Cardiac septum (tissue), 1 donor: ENCODE measurements around the gene REXO5. TPM values are rescaled to one million over a fixed set of nuclear protein-coding genes. Genes with fewer than 3 reads are reported as not detected.
"Not testable (repeated sequence)": the region's sequence is repeated elsewhere in the genome, so short reads cannot be mapped to it uniquely, and the experiment has no call there.

Experiments
- DNase-seq: peaks from one replicate; pipeline ENCODE4 v3.0.0-alpha.2; 2020; ENCODE audit warnings: low spot score
- intact Hi-C: fragments of 100-400 bp; cut with DNase I; formaldehyde crosslinking; loops from one replicate; pipeline ENCODE4 v1.14.0; 2022
- total RNA-seq: library from RNA; stranded (reverse); fragmentation: NEBNext Ultra II Directional; extraction: Animal tissue kit (Norgen Biotek cat#: 25700); gene quantifications from one replicate; pipeline ENCODE4 v1.2.1, GENCODE V29; 2021
- donor health status: DM: no; HTN: no; CAD: no.

REXO5 gene
- total RNA-seq, 1 donor from 2014 or later = 3.0 TPM

- no peak for DNase-seq
- intact Hi-C loops = no loop called here
Measured at GRCh38 chr16:20844054-20844453, 37.7 kb downstream of the REXO5 start.

GRCh38 chr16:20844588-20844987, 38.3 kb downstream of the REXO5 start:
- intact Hi-C loops = no loop called here
- DNase-seq = no peak

- DNase-seq = no peak
Measured at GRCh38 chr16:20846030-20846429, 39.7 kb downstream of the REXO5 start.

GRCh38 chr16:20846551-20846950, 40.2 kb downstream of the REXO5 start:
- no peak for DNase-seq
- intact Hi-C loops = no loop called here

More at GRCh38 chr16:20846030-20846429, 39.7 kb downstream of the REXO5 start:
- intact Hi-C loops = no loop called here

GRCh38 chr16:20847550-20847949, 41.2 kb downstream of the REXO5 start:
- no peak for DNase-seq
- intact Hi-C loops = no loop called here

GRCh38 chr16:20849589-20850390, 43.5 kb downstream of the REXO5 start:
- DNase-seq = no peak
- intact Hi-C loops = loop anchor here (1.0 to 10.0 kb wide), 3 partner anchors 42 to 305 kb away; partner anchors contain the start of genes DNAH3, ERI2, LDAF1 and REXO5

GRCh38 chr16:20850981-20851380, 44.7 kb downstream of the REXO5 start:
- no peak for DNase-seq
- intact Hi-C loops = loop anchor here (1.0 to 10.0 kb wide), 4 partner anchors 44 to 304 kb away; partner anchors contain the start of genes DCUN1D3, DNAH3, ERI2 and LDAF1

GRCh38 chr16:20851601-20852000, 45.3 kb downstream of the REXO5 start:
- no peak for DNase-seq
- intact Hi-C loops = loop anchor here (1.0 to 10.0 kb wide), 3 partner anchors 44 to 303 kb away; partner anchors contain the start of genes DCUN1D3, DNAH3, ERI2 and LDAF1

- DNase-seq = no peak
- intact Hi-C loops = loop anchor here (5.0 to 10.0 kb wide), 2 partner anchors 46 to 302 kb away; partner anchors contain the start of genes DNAH3, ERI2, LDAF1 and REXO5
Measured at GRCh38 chr16:20853143-20853542, 46.8 kb downstream of the REXO5 start.

GRCh38 chr16:20853981-20854620, 47.8 kb downstream of the REXO5 start:
- DNase-seq = no peak
- intact Hi-C loops = loop anchor here (5.0 to 10.0 kb wide), 2 partner anchors 47 to 301 kb away; partner anchors contain the start of genes DNAH3, ERI2, LDAF1 and REXO5

GRCh38 chr16:20854963-20855362, 48.6 kb downstream of the REXO5 start:
- DNase-seq = no peak
- intact Hi-C loops = loop anchor here (5.0 to 10.0 kb wide), 2 partner anchors 48 to 300 kb away; partner anchors contain the start of genes DNAH3, ERI2, LDAF1 and REXO5

GRCh38 chr16:20857281-20857680, 51.0 kb downstream of the REXO5 start:
- intact Hi-C loops = loop anchor here (10.0 kb wide), 1 partner anchor 298 kb away; the partner anchor contains the start of genes DNAH3 and LDAF1
- DNase-seq = no peak

- no peak for DNase-seq
- intact Hi-C loops = loop anchor here (10.0 kb wide), 1 partner anchor 296 kb away; the partner anchor contains the start of genes DNAH3 and LDAF1
Measured at GRCh38 chr16:20859229-20859628, 52.9 kb downstream of the REXO5 start.

GRCh38 chr16:20859699-20860098, 53.4 kb downstream of the REXO5 start:
- no peak for DNase-seq
- intact Hi-C loops = loop anchor here (10.0 kb wide), 1 partner anchor 295 kb away; the partner anchor contains the start of genes DNAH3 and LDAF1

- DNase-seq = no peak
- intact Hi-C loops = no loop called here
Measured at GRCh38 chr16:20860361-20860760, 54.0 kb downstream of the REXO5 start.

GRCh38 chr16:20860995-20861394, 54.7 kb downstream of the REXO5 start:
- intact Hi-C loops, DNase-seq: not testable (repeated sequence)

- intact Hi-C loops = no loop called here
- DNase-seq = no peak
Measured at GRCh38 chr16:20862162-20862960, 56.0 kb downstream of the REXO5 start.

GRCh38 chr16:20864376-20864775, 58.0 kb downstream of the REXO5 start:
- intact Hi-C loops, DNase-seq: not testable (repeated sequence)
